GM21786 (cell line): ENCODE results near the gene GMIP.

Source experiments
- ATAC-seq: cut with Tn5 transposase; IDR thresholded peaks from one replicate; pipeline ENCODE4 v1.9.1; 2021; ENCODE audit not compliant: unreplicated experiment

Gene GMIP

GRCh38 chr19:19637186-19637522, 6.3 kb downstream of the GMIP start:
- no peak for ATAC-seq

- ATAC-seq: no peak
These were observed 6.8 kb downstream of the GMIP start for GRCh38 chr19:19636573-19637185.

GRCh38 chr19:19635313-19635702, 8.1 kb downstream of the GMIP start:
- no peak for ATAC-seq

- ATAC-seq: no peak
These were observed 8.7 kb downstream of the GMIP start for GRCh38 chr19:19634516-19635312.

GRCh38 chr19:19633711-19634515, 9.5 kb downstream of the GMIP start:
- no peak for ATAC-seq

- no peak for ATAC-seq
These were observed 10.8 kb downstream of the GMIP start for GRCh38 chr19:19632661-19633060.

GRCh38 chr19:19631346-19631745, 12.1 kb downstream of the GMIP start:
- ATAC-seq: no peak

GRCh38 chr19:19630426-19630825, 13.0 kb downstream of the GMIP start:
- ATAC-seq: no peak

- ATAC-seq: no peak
These were observed 13.4 kb downstream of the GMIP start for GRCh38 chr19:19630062-19630414.

GRCh38 chr19:19628501-19629134, 14.8 kb downstream of the GMIP start:
- ATAC-seq: no peak

- peak; percentile 55 for ATAC-seq
These were observed 15.6 kb downstream of the GMIP start, which contains the start of gene LPAR2 for GRCh38 chr19:19627621-19628500. Gene LPAR2, minus strand, starts transcription at chr19:19628220. Its CDS starts 945 bp downstream, at chr19:19627275.

- ATAC-seq: no peak
These were observed 16.7 kb downstream of the GMIP start for GRCh38 chr19:19626516-19627472.

- no peak for ATAC-seq
These were observed 19.4 kb downstream of the GMIP start for GRCh38 chr19:19624032-19624570.

GRCh38 chr19:19623383-19623782, 20.1 kb downstream of the GMIP start:
- ATAC-seq: no peak

GRCh38 chr19:19619849-19620210, 23.6 kb downstream of the GMIP start:
- no peak for ATAC-seq

GRCh38 chr19:19619181-19619848, 24.1 kb downstream of the GMIP start:
- ATAC-seq: no peak

- peak; percentile 88 for ATAC-seq
These were observed 25.0 kb downstream of the GMIP start, which contains the start of gene PBX4 for GRCh38 chr19:19618219-19619051. Gene PBX4, minus strand, starts transcription at chr19:19618687. Its CDS starts 58 bp downstream, at chr19:19618629.

- no peak for ATAC-seq
These were observed 28.4 kb downstream of the GMIP start for GRCh38 chr19:19615086-19615485.
